ENCODE results near the gene GPC6.

The GPC6 gene

GRCh38 chr13:93217721-93218261 lies 8.8 kb upstream of the GPC6 start:
- Histone ChIP-seq H4K5ac (ENCODE audit: low read length) (no peak overlapping the region), H2BK5ac (ENCODE audit: low read length) (peak overlapping the region; percentile 36), H4K8ac (ENCODE audit: low read depth, low read length) (no peak overlapping the region), H2AK5ac (ENCODE audit: low read length) (no peak overlapping the region), H3K4me3 (ENCODE audit: low read length) (no peak overlapping the region), H3K79me1 (ENCODE audit: low read length) (no peaks in the 10 kb centered on the region), H3K4ac (ENCODE audit: low read depth, low read length) (peak overlapping the region; percentile 16), H2BK15ac (replicated peaks; ENCODE audit: low read depth) (no peak overlapping the region), H3K23ac (ENCODE audit: low read length) (no peak overlapping the region), H3K27me3 (ENCODE audit: insufficient read depth, low read length, poor library complexity) (no peaks in the 10 kb centered on the region), H3K9ac (ENCODE audit: low read length) (peak overlapping the region; percentile 34), H3K79me2 (ENCODE audit: control insufficient read depth, insufficient read depth, low read length) (no peaks in the 10 kb centered on the region), H3K56ac (ENCODE audit: low read length) (peak overlapping the region; percentile 17), H3K4me2 (ENCODE audit: low read length) (no peak overlapping the region), H3K4me1 (ENCODE audit: control insufficient read depth, low read depth, low read length) (peaks cover 6% of the 10 kb centered on the region), H3K36me3 (ENCODE audit: control insufficient read depth, insufficient read depth, low read length) (no peaks in the 10 kb centered on the region), H3K18ac (ENCODE audit: low read length) (peak overlapping the region; percentile 51), H2BK120ac (ENCODE audit: low read depth, low read length) (no peak overlapping the region), H3K27ac (ENCODE audit: low read depth, low read length) (no peak overlapping the region)
- DNase-seq, result no peak
- WGBS (ENCODE audit: extremely low coverage, insufficient coverage, low lambda C conversion rate), result no CpG with 5 or more reads among the region's 6 CpGs

GRCh38 chr13:93218583-93218982 lies 8.0 kb upstream of the GPC6 start:
- H3K4me3 ChIP-seq (ENCODE audit: low read length), result no peak overlapping the region
- no peaks in the 10 kb centered on the region for H3K79me2 ChIP-seq (ENCODE audit: control insufficient read depth, insufficient read depth, low read length)
- H4K5ac ChIP-seq (ENCODE audit: low read length), result no peak overlapping the region
- no peak overlapping the region for H2BK15ac ChIP-seq (replicated peaks; ENCODE audit: low read depth)
- no peak overlapping the region for H3K4ac ChIP-seq (ENCODE audit: low read depth, low read length)
- H2BK5ac ChIP-seq (ENCODE audit: low read length), result no peak overlapping the region
- H3K23ac ChIP-seq (ENCODE audit: low read length), result no peak overlapping the region
- H3K56ac ChIP-seq (ENCODE audit: low read length), result no peak overlapping the region
- H3K27me3 ChIP-seq (ENCODE audit: insufficient read depth, low read length, poor library complexity), result no peaks in the 10 kb centered on the region
- H3K79me1 ChIP-seq (ENCODE audit: low read length), result no peaks in the 10 kb centered on the region
- H2BK120ac ChIP-seq (ENCODE audit: low read depth, low read length), result no peak overlapping the region
- no peak overlapping the region for H3K4me2 ChIP-seq (ENCODE audit: low read length)
- H4K8ac ChIP-seq (ENCODE audit: low read depth, low read length), result no peak overlapping the region
- H2AK5ac ChIP-seq (ENCODE audit: low read length), result no peak overlapping the region
- H3K4me1 ChIP-seq (ENCODE audit: control insufficient read depth, low read depth, low read length), result peaks cover 6% of the 10 kb centered on the region
- no peak overlapping the region for H3K27ac ChIP-seq (ENCODE audit: low read depth, low read length)
- WGBS (ENCODE audit: extremely low coverage, insufficient coverage, low lambda C conversion rate), result no CpG with 5 or more reads among the region's 3 CpGs
- H3K9ac ChIP-seq (ENCODE audit: low read length), result no peak overlapping the region
- no peak overlapping the region for H3K18ac ChIP-seq (ENCODE audit: low read length)
- no peaks in the 10 kb centered on the region for H3K36me3 ChIP-seq (ENCODE audit: control insufficient read depth, insufficient read depth, low read length)
- DNase-seq, result no peak

DNA sequence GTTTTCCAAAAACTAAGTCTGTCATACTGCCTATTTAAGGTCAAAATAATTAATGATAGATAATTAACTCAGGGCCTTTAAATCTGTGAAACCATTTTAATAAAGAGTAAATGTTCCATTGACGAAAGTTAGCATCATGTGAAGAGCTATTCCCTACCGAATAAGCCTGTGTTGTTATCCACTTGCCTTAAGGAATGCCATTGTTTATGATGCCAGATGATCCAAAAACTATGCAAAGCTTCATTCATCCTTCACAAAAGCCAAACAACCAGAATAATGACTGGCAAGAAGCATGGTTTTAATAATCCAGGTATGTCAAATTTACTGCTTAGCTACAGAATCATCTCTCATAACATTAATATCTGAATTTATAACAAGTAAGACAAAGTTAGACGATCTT lies 6.5 kb upstream of the GPC6 start:
- Histone ChIP-seq H3K27ac (ENCODE audit: low read depth, low read length) (no peak overlapping the region), H3K4me2 (ENCODE audit: low read length) (no peak overlapping the region), H3K4me1 (ENCODE audit: control insufficient read depth, low read depth, low read length) (peaks cover 7% of the 10 kb centered on the region), H2BK120ac (ENCODE audit: low read depth, low read length) (no peak overlapping the region), H3K36me3 (ENCODE audit: control insufficient read depth, insufficient read depth, low read length) (no peaks in the 10 kb centered on the region), H3K56ac (ENCODE audit: low read length) (no peak overlapping the region), H3K23ac (ENCODE audit: low read length) (no peak overlapping the region), H3K18ac (ENCODE audit: low read length) (no peak overlapping the region), H3K9ac (ENCODE audit: low read length) (no peak overlapping the region), H2AK5ac (ENCODE audit: low read length) (no peak overlapping the region), H4K5ac (ENCODE audit: low read length) (no peak overlapping the region), H2BK15ac (replicated peaks; ENCODE audit: low read depth) (no peak overlapping the region), H3K4ac (ENCODE audit: low read depth, low read length) (no peak overlapping the region), H3K79me2 (ENCODE audit: control insufficient read depth, insufficient read depth, low read length) (no peaks in the 10 kb centered on the region), H3K27me3 (ENCODE audit: insufficient read depth, low read length, poor library complexity) (no peaks in the 10 kb centered on the region), H3K79me1 (ENCODE audit: low read length) (no peaks in the 10 kb centered on the region), H3K4me3 (ENCODE audit: low read length) (no peak overlapping the region), H4K8ac (ENCODE audit: low read depth, low read length) (no peak overlapping the region), H2BK5ac (ENCODE audit: low read length) (no peak overlapping the region)
- no CpG with 5 or more reads among the region's 3 CpGs for WGBS (ENCODE audit: extremely low coverage, insufficient coverage, low lambda C conversion rate)
- no peak for DNase-seq

DNA sequence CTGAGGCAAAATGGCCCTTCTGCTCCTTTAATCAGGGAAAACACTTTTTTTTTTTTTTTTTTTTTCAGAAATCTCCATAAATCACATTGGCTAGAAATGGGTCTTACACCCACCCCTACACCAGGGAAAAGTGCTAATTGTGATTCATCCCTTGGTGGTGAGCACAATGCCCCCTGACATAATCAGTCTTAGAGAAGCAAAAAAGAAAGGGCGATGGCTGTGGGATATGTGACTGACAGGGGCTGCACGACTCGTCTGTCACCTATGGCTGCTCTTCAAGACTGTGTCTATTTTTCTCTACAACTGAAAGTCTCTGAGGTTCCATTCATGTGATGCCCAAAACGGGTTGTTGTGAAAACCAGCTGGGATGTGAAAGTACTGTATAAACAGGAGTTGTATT lies 3.6 kb upstream of the GPC6 start:
- Histone ChIP-seq H4K8ac (ENCODE audit: low read depth, low read length) (no peak overlapping the region), H3K4ac (ENCODE audit: low read depth, low read length) (no peak overlapping the region), H3K56ac (ENCODE audit: low read length) (no peak overlapping the region), H3K4me2 (ENCODE audit: low read length) (no peak overlapping the region), H3K4me1 (ENCODE audit: control insufficient read depth, low read depth, low read length) (peaks cover 2% of the 10 kb centered on the region), H3K27ac (ENCODE audit: low read depth, low read length) (no peak overlapping the region), H3K9ac (ENCODE audit: low read length) (no peak overlapping the region), H2BK5ac (ENCODE audit: low read length) (no peak overlapping the region), H2AK5ac (ENCODE audit: low read length) (no peak overlapping the region), H3K4me3 (ENCODE audit: low read length) (no peak overlapping the region), H3K18ac (ENCODE audit: low read length) (peak overlapping the region; percentile 75), H2BK120ac (ENCODE audit: low read depth, low read length) (no peak overlapping the region), H2BK15ac (replicated peaks; ENCODE audit: low read depth) (no peak overlapping the region), H3K36me3 (ENCODE audit: control insufficient read depth, insufficient read depth, low read length) (no peaks in the 10 kb centered on the region), H3K23ac (ENCODE audit: low read length) (no peak overlapping the region), H3K27me3 (ENCODE audit: insufficient read depth, low read length, poor library complexity) (no peaks in the 10 kb centered on the region), H4K5ac (ENCODE audit: low read length) (no peak overlapping the region), H3K79me1 (ENCODE audit: low read length) (no peaks in the 10 kb centered on the region), H3K79me2 (ENCODE audit: control insufficient read depth, insufficient read depth, low read length) (peaks cover 13% of the 10 kb centered on the region)
- DNase-seq, result no peak
- WGBS (ENCODE audit: extremely low coverage, insufficient coverage, low lambda C conversion rate), result no CpG with 5 or more reads among the region's 4 CpGs

GRCh38 chr13:93224535-93224934 lies 2.1 kb upstream of the GPC6 start:
- H3K79me2 ChIP-seq (ENCODE audit: control insufficient read depth, insufficient read depth, low read length), result peaks cover 23% of the 10 kb centered on the region
- H2BK120ac ChIP-seq (ENCODE audit: low read depth, low read length), result no peak overlapping the region
- no peak overlapping the region for H3K4me3 ChIP-seq (ENCODE audit: low read length)
- peaks cover 2% of the 10 kb centered on the region for H3K4me1 ChIP-seq (ENCODE audit: control insufficient read depth, low read depth, low read length)
- no peak overlapping the region for H3K9ac ChIP-seq (ENCODE audit: low read length)
- peak; percentile 99 for DNase-seq
- no peak overlapping the region for H2BK15ac ChIP-seq (replicated peaks; ENCODE audit: low read depth)
- no peak overlapping the region for H2BK5ac ChIP-seq (ENCODE audit: low read length)
- no peaks in the 10 kb centered on the region for H3K79me1 ChIP-seq (ENCODE audit: low read length)
- no peaks in the 10 kb centered on the region for H3K36me3 ChIP-seq (ENCODE audit: control insufficient read depth, insufficient read depth, low read length)
- H4K5ac ChIP-seq (ENCODE audit: low read length), result no peak overlapping the region
- H3K23ac ChIP-seq (ENCODE audit: low read length), result no peak overlapping the region
- H2AK5ac ChIP-seq (ENCODE audit: low read length), result no peak overlapping the region
- peak overlapping the region; percentile 63 for H3K27ac ChIP-seq (ENCODE audit: low read depth, low read length)
- WGBS (ENCODE audit: extremely low coverage, insufficient coverage, low lambda C conversion rate), result no CpG with 5 or more reads among the region's 1 CpG
- no peaks in the 10 kb centered on the region for H3K27me3 ChIP-seq (ENCODE audit: insufficient read depth, low read length, poor library complexity)
- H3K18ac ChIP-seq (ENCODE audit: low read length), result no peak overlapping the region
- peak overlapping the region; percentile 51 for H3K56ac ChIP-seq (ENCODE audit: low read length)
- H3K4me2 ChIP-seq (ENCODE audit: low read length), result no peak overlapping the region
- H3K4ac ChIP-seq (ENCODE audit: low read depth, low read length), result no peak overlapping the region
- H4K8ac ChIP-seq (ENCODE audit: low read depth, low read length), result no peak overlapping the region

- Histone ChIP-seq H3K4me3 (ENCODE audit: low read length) (no peak overlapping the region), H2BK15ac (replicated peaks; ENCODE audit: low read depth) (peak overlapping the region; percentile 6), H4K8ac (ENCODE audit: low read depth, low read length) (no peak overlapping the region), H2AK5ac (ENCODE audit: low read length) (no peak overlapping the region), H3K36me3 (ENCODE audit: control insufficient read depth, insufficient read depth, low read length) (no peaks in the 10 kb centered on the region), H3K79me1 (ENCODE audit: low read length) (no peaks in the 10 kb centered on the region), H2BK120ac (ENCODE audit: low read depth, low read length) (no peak overlapping the region), H3K27me3 (ENCODE audit: insufficient read depth, low read length, poor library complexity) (no peaks in the 10 kb centered on the region), H3K4ac (ENCODE audit: low read depth, low read length) (no peak overlapping the region), H3K79me2 (ENCODE audit: control insufficient read depth, insufficient read depth, low read length) (peaks cover 32% of the 10 kb centered on the region), H3K4me2 (ENCODE audit: low read length) (no peak overlapping the region), H3K27ac (ENCODE audit: low read depth, low read length) (no peak overlapping the region), H2BK5ac (ENCODE audit: low read length) (no peak overlapping the region), H3K9ac (ENCODE audit: low read length) (no peak overlapping the region), H4K5ac (ENCODE audit: low read length) (no peak overlapping the region), H3K56ac (ENCODE audit: low read length) (peak overlapping the region; percentile 85), H3K23ac (ENCODE audit: low read length) (no peak overlapping the region), H3K4me1 (ENCODE audit: control insufficient read depth, low read depth, low read length) (peaks cover 2% of the 10 kb centered on the region), H3K18ac (ENCODE audit: low read length) (no peak overlapping the region)
- WGBS (ENCODE audit: extremely low coverage, insufficient coverage, low lambda C conversion rate), result no CpG with 5 or more reads among the region's 2 CpGs
- no peak for DNase-seq
Observed at GRCh38 chr13:93225610-93226009, 997 bp upstream of the GPC6 start.

All from mesendoderm (in vitro differentiated cells).